HEK293 (cell line): ENCODE measurements around the gene SPACDR.
A peak's percentile ranks its signal among the peaks of the same experiment; 100 is the strongest.

Experiments used
- CTCF ChIA-PET: fragments of 350-600 bp; formaldehyde crosslinking; extraction: SDS; loops from one replicate; lab custom pipeline; 2021; ENCODE audit warnings: antibody characterized with exemption; lab: Yijun Ruan, JAX
- POLR2A ChIA-PET: fragments of 300-600 bp; formaldehyde crosslinking; extraction: SDS; loops from one replicate; lab custom pipeline; 2020; ENCODE audit warnings: antibody characterized with exemption, inconsistent platforms; lab: Yijun Ruan, JAX
- H3K27ac ChIP-seq: fragments of 200-500 bp; sonication (Bioruptor generic); 2 replicates; pipeline ENCODE4 v1.5.1; 2014; ENCODE audit warnings: low read depth, low read length, control low read depth, inconsistent platforms; ENCODE audit errors: extremely low read depth
- H3K36me3 ChIP-seq, 2 experiments: fragments of 200-500 bp in 1 of 2; sonication (Bioruptor generic) in 1 of 2; 1 replicate in 1 of 2; 2 replicates in 1 of 2; pipeline ENCODE4 v1.5.1; 2014 to 2017; ENCODE audit warnings: inconsistent platforms in 2 of 2, low read length in 2 of 2; ENCODE audit not compliant: control insufficient read depth in 2 of 2, insufficient read depth in 1 of 2
- H3K4me1 ChIP-seq: fragments of 200-500 bp; sonication (Bioruptor generic); 2 replicates; pipeline ENCODE4 v1.5.1; 2014; ENCODE audit warnings: mild to moderate bottlenecking, low read length, inconsistent platforms; ENCODE audit not compliant: control insufficient read depth, insufficient read depth
- H3K4me3 ChIP-seq: 2 replicates; pipeline ENCODE4 v1.5.1; 2011; ENCODE audit warnings: low read depth, mild to moderate bottlenecking, control low read depth, low read length, moderate library complexity
- H3K9me3 ChIP-seq: fragments of 200-500 bp; sonication (Bioruptor generic); 2 replicates; pipeline ENCODE4 v1.5.1; 2014; ENCODE audit warnings: low read depth, low read length, inconsistent platforms; ENCODE audit not compliant: control insufficient read depth, insufficient read depth
- BCL11A ChIP-seq: fragments of 450-650 bp; formaldehyde crosslinking; IDR thresholded peaks from 2 replicates; pipeline ENCODE4 v1.5.1; 2016; ENCODE audit warnings: low read depth, missing biosample characterization, missing genetic modification characterization
- GLIS2 ChIP-seq: fragments of 450-650 bp; formaldehyde crosslinking; IDR thresholded peaks from 2 replicates; pipeline ENCODE4 v1.5.1; 2016; ENCODE audit warnings: missing biosample characterization, missing genetic modification characterization
- KLF10 ChIP-seq: fragments of 450-650 bp; IDR thresholded peaks from 2 replicates; pipeline ENCODE4 v1.5.1; 2018; ENCODE audit warnings: missing biosample characterization, mild to moderate bottlenecking, missing genetic modification characterization
- REPIN1 ChIP-seq: fragments of 450-650 bp; formaldehyde crosslinking; IDR thresholded peaks from 2 replicates; pipeline ENCODE4 v1.5.1; 2017; ENCODE audit warnings: missing biosample characterization, missing genetic modification characterization, low read depth
- SALL2 ChIP-seq: fragments of 450-650 bp; formaldehyde crosslinking; IDR thresholded peaks from 2 replicates; pipeline ENCODE4 v1.5.0; 2017; ENCODE audit warnings: missing biosample characterization, mild to moderate bottlenecking, missing genetic modification characterization, borderline replicate concordance
- SP7 ChIP-seq: fragments of 450-650 bp; formaldehyde crosslinking; IDR thresholded peaks from 2 replicates; pipeline ENCODE4 v1.5.1; 2016; ENCODE audit warnings: missing biosample characterization, missing genetic modification characterization
- TCF7L2 ChIP-seq: IDR thresholded peaks from 2 replicates; pipeline ENCODE4 v1.6.1; 2011; ENCODE audit warnings: low read depth, mild to moderate bottlenecking, inconsistent platforms, low read length, moderate library complexity, borderline replicate concordance
- WT1 ChIP-seq: fragments of 450-650 bp; formaldehyde crosslinking; IDR thresholded peaks from 2 replicates; pipeline ENCODE4 v1.5.1; 2016; ENCODE audit warnings: missing biosample characterization, missing genetic modification characterization
- ZBTB1 ChIP-seq: fragments of 450-650 bp; formaldehyde crosslinking; IDR thresholded peaks from 2 replicates; pipeline ENCODE4 v1.5.1; 2016; ENCODE audit warnings: missing biosample characterization, missing genetic modification characterization
- ZBTB17 ChIP-seq: fragments of 450-650 bp; formaldehyde crosslinking; IDR thresholded peaks from 2 replicates; pipeline ENCODE4 v1.5.1; 2016; ENCODE audit warnings: missing biosample characterization, missing genetic modification characterization
- ZEB2 ChIP-seq: fragments of 450-650 bp; formaldehyde crosslinking; IDR thresholded peaks from 2 replicates; pipeline ENCODE4 v1.5.1; 2016; ENCODE audit warnings: missing biosample characterization, missing genetic modification characterization
- ZFP37 ChIP-seq: fragments of 450-650 bp; formaldehyde crosslinking; IDR thresholded peaks from 2 replicates; pipeline ENCODE4 v1.5.1; 2016; ENCODE audit warnings: missing biosample characterization, missing genetic modification characterization
- ZNF10 ChIP-seq: fragments of 450-650 bp; formaldehyde crosslinking; IDR thresholded peaks from 2 replicates; pipeline ENCODE4 v1.5.1; 2017; ENCODE audit warnings: missing biosample characterization, missing genetic modification characterization
- ZNF155 ChIP-seq: fragments of 450-650 bp; formaldehyde crosslinking; IDR thresholded peaks from 2 replicates; pipeline ENCODE4 v1.5.1; 2016; ENCODE audit warnings: missing biosample characterization, missing genetic modification characterization
- ZNF341 ChIP-seq: fragments of 450-650 bp; formaldehyde crosslinking; IDR thresholded peaks from 2 replicates; pipeline ENCODE4; 2016; ENCODE audit warnings: low read depth, missing biosample characterization, missing genetic modification characterization
- ZNF423 ChIP-seq: fragments of 450-650 bp; formaldehyde crosslinking; IDR thresholded peaks from 2 replicates; pipeline ENCODE4 v1.5.1; 2016; ENCODE audit warnings: missing biosample characterization, missing genetic modification characterization
- ZNF76 ChIP-seq: fragments of 450-650 bp; formaldehyde crosslinking; IDR thresholded peaks from 2 replicates; pipeline ENCODE4; 2016; ENCODE audit warnings: low read depth, missing biosample characterization, missing genetic modification characterization, borderline replicate concordance
- ZNF768 ChIP-seq: fragments of 450-650 bp; formaldehyde crosslinking; IDR thresholded peaks from 2 replicates; pipeline ENCODE4 v1.5.1; 2018; ENCODE audit warnings: missing biosample characterization, mild to moderate bottlenecking, missing genetic modification characterization
- ZNF837 ChIP-seq: fragments of 450-650 bp; formaldehyde crosslinking; IDR thresholded peaks from 2 replicates; pipeline ENCODE4 v1.5.1; 2016; ENCODE audit warnings: missing biosample characterization, missing genetic modification characterization
- ZSCAN30 ChIP-seq: fragments of 450-650 bp; IDR thresholded peaks from 2 replicates; pipeline ENCODE4 v1.5.1; 2018; ENCODE audit warnings: missing biosample characterization, mild to moderate bottlenecking, missing genetic modification characterization, moderate library complexity
- ZXDB ChIP-seq: fragments of 450-650 bp; formaldehyde crosslinking; IDR thresholded peaks from 2 replicates; pipeline ENCODE4 v1.5.1; 2016; ENCODE audit warnings: missing biosample characterization, missing genetic modification characterization
- TF ChIP-seq, protein P1 (sequence below): fragments of 450-650 bp; formaldehyde crosslinking; IDR thresholded peaks from 2 replicates; pipeline ENCODE4 v1.5.1; 2016; ENCODE audit warnings: missing biosample characterization, missing genetic modification characterization
- TF ChIP-seq, protein P2 (sequence below): fragments of 450-650 bp; formaldehyde crosslinking; IDR thresholded peaks from 2 replicates; pipeline ENCODE4 v1.5.1; 2016; ENCODE audit warnings: missing biosample characterization, missing genetic modification characterization
- TF ChIP-seq, protein P3 (sequence below): fragments of 450-650 bp; formaldehyde crosslinking; IDR thresholded peaks from 2 replicates; pipeline ENCODE4 v1.5.1; 2016; ENCODE audit warnings: missing biosample characterization, missing genetic modification characterization, low read depth
- TF ChIP-seq, protein P4 (sequence below): fragments of 450-650 bp; formaldehyde crosslinking; conservative IDR thresholded peaks from 2 replicates; pipeline ENCODE4 v1.5.1; 2016; ENCODE audit warnings: low read depth, missing biosample characterization, missing genetic modification characterization
- TF ChIP-seq, protein P5 (sequence below): sonication (generic); formaldehyde crosslinking; IDR thresholded peaks from 2 replicates; pipeline ENCODE4 v1.8.1; 2022; ENCODE audit warnings: mild to moderate bottlenecking, moderate library complexity, missing genetic modification reagents

Gene SPACDR

DNA sequence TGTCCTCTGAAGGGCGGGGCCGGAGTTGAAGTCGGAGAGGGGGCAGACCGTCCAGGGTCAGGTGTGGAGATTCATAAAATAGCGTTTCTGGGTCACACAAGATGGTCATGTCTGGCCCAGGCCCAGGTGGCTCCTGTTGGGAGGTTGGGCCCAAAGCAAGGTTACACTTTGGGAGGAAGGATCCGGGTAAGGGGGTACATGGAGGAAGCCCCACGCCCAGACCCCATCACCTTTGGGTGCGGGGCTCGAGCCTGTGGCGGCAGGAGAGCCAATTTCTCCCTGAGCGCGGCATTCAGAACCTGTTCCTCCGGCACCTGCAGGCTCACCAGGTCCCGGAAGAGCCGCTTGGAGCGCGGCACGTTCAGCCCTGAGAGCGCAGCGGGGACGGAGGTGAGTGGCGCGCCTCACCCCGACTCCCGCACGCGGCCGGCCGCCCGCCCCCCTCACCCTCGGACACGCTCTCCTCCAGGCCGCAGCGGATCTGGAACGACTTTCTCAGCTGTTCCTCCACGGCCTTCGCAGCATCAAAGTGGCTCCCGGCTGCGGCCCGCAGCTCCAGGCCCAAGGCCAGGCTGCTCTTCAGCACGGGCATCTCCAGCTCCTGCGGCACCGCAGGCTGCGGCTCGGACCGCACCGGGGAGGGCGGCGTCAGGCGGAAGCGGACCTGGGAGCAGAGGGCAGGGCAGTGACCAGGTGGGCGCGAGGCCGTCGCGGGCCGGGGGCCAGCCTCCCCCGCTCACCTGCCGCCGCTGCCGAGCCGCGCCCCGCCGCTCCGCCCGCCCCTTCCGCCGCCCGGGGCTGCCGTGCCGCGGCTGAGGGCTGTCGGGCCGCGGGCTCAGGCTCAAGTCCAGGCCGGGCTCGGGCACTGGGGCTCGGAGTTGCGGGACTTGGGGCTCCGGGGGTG lies 28.4 kb downstream of the SPACDR start:
- Histone ChIP-seq H3K27ac (peak overlapping the region; percentile 97), H3K4me1 (peaks cover 4% of the 10 kb centered on the region), H3K4me3 (peak overlapping the region; percentile 84), H3K36me3 (peaks cover 4 to 45% of the 10 kb centered on the region in 2 experiments; a peak in 2 of 3 replicates), H3K9me3 (no peaks in the 10 kb centered on the region)
- CTCF ChIA-PET: interaction anchor here (0.6 to 1.9 kb wide), 2 partner anchors 14 to 456 kb away, joined by 3 to 8 read pairs; no protein-coding TSS in a partner anchor
- POLR2A ChIA-PET: interaction anchor here (0.8 to 2.5 kb wide), 14 partner anchors 7 to 270 kb away, joined by 3 to 36 read pairs (median 4); partner anchors contain the start of genes AGFG2, MEPCE, MOSPD3 and POP7
- peak; percentile 12; the same call in 1 of the 2 replicates for TF ChIP-seq ZNF76 (tag by site-specific recombination)
- peak; percentile 91 for TF ChIP-seq ZNF837 (tag by site-specific recombination)
- TF ChIP-seq, protein P1, sequence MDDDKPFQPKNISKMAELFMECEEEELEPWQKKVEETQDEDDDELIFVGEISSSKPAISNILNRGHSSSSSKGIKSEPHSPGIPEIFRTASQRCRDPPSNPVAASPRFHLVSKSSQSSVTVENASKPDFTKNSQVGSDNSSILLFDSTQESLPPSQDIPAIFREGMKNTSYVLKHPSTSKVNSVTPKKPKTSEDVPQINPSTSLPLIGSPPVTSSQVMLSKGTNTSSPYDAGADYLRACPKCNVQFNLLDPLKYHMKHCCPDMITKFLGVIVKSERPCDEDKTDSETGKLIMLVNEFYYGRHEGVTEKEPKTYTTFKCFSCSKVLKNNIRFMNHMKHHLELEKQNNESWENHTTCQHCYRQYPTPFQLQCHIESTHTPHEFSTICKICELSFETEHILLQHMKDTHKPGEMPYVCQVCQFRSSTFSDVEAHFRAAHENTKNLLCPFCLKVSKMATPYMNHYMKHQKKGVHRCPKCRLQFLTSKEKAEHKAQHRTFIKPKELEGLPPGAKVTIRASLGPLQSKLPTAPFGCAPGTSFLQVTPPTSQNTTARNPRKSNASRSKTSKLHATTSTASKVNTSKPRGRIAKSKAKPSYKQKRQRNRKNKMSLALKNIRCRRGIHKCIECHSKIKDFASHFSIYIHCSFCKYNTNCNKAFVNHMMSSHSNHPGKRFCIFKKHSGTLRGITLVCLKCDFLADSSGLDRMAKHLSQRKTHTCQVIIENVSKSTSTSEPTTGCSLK: no peak
- peak; percentile 90; the same call in 1 of the 2 replicates for TF ChIP-seq ZFP37 (tag by site-specific recombination)
- TF ChIP-seq, protein P2, sequence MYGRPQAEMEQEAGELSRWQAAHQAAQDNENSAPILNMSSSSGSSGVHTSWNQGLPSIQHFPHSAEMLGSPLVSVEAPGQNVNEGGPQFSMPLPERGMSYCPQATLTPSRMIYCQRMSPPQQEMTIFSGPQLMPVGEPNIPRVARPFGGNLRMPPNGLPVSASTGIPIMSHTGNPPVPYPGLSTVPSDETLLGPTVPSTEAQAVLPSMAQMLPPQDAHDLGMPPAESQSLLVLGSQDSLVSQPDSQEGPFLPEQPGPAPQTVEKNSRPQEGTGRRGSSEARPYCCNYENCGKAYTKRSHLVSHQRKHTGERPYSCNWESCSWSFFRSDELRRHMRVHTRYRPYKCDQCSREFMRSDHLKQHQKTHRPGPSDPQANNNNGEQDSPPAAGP (tag by site-specific recombination): peak; percentile 27; the same call in 1 of the 2 replicates
- peak; percentile 37 for TF ChIP-seq ZXDB (tag by site-specific recombination)
- TF ChIP-seq SP7 (tag by site-specific recombination): peak; percentile 16; the same call in 1 of the 2 replicates
- TF ChIP-seq ZSCAN30 (tag by site-specific recombination): peak; percentile 58; the same call in 1 of the 2 replicates
- 0 out of 2 replicates have a peak, but pooled peaks have one; percentile 17 for TF ChIP-seq TCF7L2
- peak; percentile 48; the same call in 1 of the 2 replicates for TF ChIP-seq GLIS2 (tag by site-specific recombination)
- TF ChIP-seq, protein P3, sequence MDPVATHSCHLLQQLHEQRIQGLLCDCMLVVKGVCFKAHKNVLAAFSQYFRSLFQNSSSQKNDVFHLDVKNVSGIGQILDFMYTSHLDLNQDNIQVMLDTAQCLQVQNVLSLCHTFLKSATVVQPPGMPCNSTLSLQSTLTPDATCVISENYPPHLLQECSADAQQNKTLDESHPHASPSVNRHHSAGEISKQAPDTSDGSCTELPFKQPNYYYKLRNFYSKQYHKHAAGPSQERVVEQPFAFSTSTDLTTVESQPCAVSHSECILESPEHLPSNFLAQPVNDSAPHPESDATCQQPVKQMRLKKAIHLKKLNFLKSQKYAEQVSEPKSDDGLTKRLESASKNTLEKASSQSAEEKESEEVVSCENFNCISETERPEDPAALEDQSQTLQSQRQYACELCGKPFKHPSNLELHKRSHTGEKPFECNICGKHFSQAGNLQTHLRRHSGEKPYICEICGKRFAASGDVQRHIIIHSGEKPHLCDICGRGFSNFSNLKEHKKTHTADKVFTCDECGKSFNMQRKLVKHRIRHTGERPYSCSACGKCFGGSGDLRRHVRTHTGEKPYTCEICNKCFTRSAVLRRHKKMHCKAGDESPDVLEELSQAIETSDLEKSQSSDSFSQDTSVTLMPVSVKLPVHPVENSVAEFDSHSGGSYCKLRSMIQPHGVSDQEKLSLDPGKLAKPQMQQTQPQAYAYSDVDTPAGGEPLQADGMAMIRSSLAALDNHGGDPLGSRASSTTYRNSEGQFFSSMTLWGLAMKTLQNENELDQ (tag by site-specific recombination): no peak
- peak; percentile 80; the same call in 1 of the 2 replicates for TF ChIP-seq ZBTB1 (tag by site-specific recombination)
- peak; percentile 47; the same call in 1 of the 2 replicates for TF ChIP-seq ZEB2 (tag by site-specific recombination)
- no peak for TF ChIP-seq KLF10 (tag by site-specific recombination)
- 0 out of 2 replicates have a peak, but pooled peaks have one; percentile 58 for TF ChIP-seq BCL11A
- TF ChIP-seq, protein P4, sequence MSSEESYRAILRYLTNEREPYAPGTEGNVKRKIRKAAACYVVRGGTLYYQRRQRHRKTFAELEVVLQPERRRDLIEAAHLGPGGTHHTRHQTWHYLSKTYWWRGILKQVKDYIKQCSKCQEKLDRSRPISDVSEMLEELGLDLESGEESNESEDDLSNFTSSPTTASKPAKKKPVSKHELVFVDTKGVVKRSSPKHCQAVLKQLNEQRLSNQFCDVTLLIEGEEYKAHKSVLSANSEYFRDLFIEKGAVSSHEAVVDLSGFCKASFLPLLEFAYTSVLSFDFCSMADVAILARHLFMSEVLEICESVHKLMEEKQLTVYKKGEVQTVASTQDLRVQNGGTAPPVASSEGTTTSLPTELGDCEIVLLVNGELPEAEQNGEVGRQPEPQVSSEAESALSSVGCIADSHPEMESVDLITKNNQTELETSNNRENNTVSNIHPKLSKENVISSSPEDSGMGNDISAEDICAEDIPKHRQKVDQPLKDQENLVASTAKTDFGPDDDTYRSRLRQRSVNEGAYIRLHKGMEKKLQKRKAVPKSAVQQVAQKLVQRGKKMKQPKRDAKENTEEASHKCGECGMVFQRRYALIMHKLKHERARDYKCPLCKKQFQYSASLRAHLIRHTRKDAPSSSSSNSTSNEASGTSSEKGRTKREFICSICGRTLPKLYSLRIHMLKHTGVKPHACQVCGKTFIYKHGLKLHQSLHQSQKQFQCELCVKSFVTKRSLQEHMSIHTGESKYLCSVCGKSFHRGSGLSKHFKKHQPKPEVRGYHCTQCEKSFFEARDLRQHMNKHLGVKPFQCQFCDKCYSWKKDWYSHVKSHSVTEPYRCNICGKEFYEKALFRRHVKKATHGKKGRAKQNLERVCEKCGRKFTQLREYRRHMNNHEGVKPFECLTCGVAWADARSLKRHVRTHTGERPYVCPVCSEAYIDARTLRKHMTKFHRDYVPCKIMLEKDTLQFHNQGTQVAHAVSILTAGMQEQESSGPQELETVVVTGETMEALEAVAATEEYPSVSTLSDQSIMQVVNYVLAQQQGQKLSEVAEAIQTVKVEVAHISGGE: no peak; the same call in none of the 2 replicates
- peak; percentile 71 for TF ChIP-seq ZNF341 (tag by site-specific recombination)
- no peak for TF ChIP-seq REPIN1
- TF ChIP-seq SALL2 (tag by site-specific recombination): no peak
- no peak for TF ChIP-seq ZNF768
- TF ChIP-seq ZNF155 (tag by site-specific recombination): no peak
- TF ChIP-seq ZBTB17 (tag by site-specific recombination): peak; percentile 79
- peak; percentile 77 for TF ChIP-seq ZNF423
- 0 out of 2 replicates have a peak, but pooled peaks have one; percentile 12 for TF ChIP-seq ZNF10 (tag by site-specific recombination)
- 0 out of 2 replicates have a peak, but pooled peaks have one; percentile 10 for TF ChIP-seq WT1 (tag by site-specific recombination)
- TF ChIP-seq, protein P5, sequence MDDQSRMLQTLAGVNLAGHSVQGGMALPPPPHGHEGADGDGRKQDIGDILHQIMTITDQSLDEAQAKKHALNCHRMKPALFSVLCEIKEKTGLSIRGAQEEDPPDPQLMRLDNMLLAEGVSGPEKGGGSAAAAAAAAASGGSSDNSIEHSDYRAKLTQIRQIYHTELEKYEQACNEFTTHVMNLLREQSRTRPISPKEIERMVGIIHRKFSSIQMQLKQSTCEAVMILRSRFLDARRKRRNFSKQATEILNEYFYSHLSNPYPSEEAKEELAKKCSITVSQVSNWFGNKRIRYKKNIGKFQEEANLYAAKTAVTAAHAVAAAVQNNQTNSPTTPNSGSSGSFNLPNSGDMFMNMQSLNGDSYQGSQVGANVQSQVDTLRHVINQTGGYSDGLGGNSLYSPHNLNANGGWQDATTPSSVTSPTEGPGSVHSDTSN (CRISPR knock-in tag): 0 out of 2 replicates have a peak, but pooled peaks have one; percentile 4
